HG03095 (cell line): ENCODE results near the gene NPBWR2.
"Not testable (repeated sequence)": the region's sequence is repeated elsewhere in the genome, so short reads cannot be mapped to it uniquely, and the experiment has no call there.

ENCODE experiments used
- ATAC-seq: cut with Tn5 transposase; IDR thresholded peaks from one replicate; pipeline ENCODE4 v1.9.1; 2021; ENCODE audit warnings: moderate library complexity; ENCODE audit not compliant: unreplicated experiment

NPBWR2 gene

GRCh38 chr20:64119681-64120341 is 12.4 kb upstream of the NPBWR2 start:
- ATAC-seq: no peak

DNA sequence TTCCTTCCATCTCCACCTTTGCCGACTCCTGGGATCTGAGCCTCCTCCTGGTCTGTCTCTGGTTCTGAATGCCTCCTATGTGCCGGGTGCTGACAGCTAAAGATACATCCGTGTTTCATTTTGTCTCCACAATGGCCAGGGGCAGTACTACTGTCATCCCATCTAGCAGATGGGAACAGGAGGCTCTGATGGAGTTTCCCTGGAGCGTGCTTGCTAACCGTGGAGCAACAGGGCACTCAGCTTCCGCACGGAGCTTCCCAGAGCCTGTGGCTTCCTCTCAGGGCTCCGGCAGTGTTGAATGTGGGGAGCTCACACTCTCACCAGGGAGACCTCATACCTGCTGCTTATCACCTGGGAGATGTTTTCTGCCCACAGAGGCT is 11.9 kb upstream of the NPBWR2 start:
- no peak for ATAC-seq

DNA sequence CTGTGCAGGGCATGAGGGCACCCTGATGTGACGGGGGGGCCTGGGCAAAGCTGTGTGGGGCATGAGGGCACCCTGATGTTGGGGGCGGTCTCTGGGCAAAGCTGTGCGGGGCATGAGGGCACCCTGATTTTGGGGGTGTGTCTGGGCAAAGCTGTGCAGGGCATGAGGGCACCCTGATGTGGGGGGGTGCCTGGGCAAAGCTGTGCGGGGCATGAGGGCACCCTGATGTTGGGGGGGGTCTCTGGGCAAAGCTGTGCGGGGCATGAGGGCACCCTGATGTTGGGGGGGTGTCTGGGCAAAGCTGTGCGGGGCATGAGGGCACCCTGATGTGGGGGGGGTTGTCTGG is 10.0 kb upstream of the NPBWR2 start:
- ATAC-seq: not testable (repeated sequence)

- ATAC-seq: no peak
Observed at GRCh38 chr20:64116541-64117431, 9.4 kb upstream of the NPBWR2 start.

DNA sequence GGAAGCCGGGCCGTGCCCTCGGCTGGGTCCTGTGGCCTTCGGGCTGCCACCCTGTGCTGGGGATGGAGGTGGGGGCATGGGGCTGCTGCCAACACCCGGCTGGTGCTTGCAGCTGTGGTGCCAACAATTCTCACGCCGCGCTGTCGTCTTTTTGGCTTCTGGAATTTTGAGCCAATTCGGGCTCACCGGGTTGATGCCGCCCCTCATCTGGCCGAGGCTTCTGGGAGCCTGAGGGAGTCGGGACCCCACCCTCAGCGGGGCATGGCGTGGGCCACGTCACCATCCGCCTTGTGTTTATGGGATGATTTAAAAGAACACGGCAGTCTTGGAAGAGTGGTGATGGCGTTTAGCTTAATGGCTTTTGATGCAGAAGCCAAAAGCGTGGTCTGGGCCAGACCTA is 8.7 kb upstream of the NPBWR2 start:
- ATAC-seq: no peak

DNA sequence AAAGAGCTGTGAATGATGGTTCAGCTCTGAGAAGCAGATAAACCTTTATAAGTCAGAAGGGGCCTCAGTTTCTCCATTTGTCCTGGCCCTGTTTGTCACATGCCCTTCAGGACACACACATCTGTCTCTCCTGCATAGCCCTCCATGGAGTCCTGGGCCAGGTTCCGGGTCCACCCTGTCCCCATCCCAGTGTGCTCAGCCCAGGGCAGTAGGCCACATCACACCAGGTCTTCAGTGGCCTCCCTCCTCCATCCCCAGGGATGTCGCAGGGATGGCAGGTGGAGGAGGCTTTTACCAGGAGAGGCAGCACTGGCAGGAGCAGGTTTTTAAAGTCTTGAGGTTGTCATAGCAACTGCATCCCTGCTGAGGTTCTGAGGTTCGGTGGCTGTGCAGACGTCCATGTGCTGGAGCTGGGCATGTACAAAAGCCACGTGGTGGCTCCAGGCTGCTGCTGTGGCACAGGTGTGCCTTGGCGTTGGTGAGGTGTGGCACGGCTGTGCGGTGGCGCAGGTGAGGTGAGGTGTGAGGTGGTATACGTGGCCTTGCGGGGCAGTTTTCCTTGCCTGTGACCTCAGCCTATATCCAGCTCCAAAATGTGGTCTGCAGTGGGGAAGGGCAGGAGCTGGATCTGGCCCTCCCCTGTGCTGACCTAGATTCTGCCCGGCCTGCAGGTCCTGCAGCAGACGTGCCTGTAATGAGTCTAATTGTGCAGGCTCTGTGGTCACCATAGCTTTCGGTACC is 8.0 kb upstream of the NPBWR2 start:
- no peak for ATAC-seq

DNA sequence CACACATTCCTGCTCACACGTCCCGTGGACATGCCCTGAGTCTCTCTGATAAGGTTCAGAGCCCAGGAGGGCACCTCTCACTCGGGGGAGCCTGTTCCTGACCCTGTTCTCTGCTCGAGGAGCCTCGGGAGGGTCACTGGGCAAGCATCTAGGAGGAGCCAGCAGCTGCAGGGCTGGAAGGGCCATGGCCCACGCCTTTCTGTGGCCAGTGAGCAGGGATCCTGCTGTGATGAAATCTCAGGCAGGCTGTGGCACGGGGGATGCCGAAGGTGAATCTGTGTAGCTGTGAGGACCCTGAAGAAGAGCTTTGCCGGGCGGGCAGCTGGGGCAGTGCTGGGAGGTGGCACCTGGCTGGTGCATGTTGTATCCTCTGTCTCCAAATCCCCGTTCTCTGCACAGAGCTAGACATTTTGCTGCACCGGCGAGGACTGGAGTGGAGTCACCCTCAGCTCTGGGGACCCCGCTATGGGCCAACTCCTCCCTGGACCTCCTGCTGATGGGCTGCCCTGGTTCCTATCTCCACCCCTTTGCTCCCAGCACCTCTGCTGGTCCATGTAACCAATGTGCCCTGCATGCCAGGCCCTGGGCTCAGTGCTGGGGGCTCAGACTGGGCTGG is 7.1 kb upstream of the NPBWR2 start:
- ATAC-seq: no peak

- no peak for ATAC-seq
Observed at GRCh38 chr20:64113796-64114355, 6.5 kb upstream of the NPBWR2 start.

DNA sequence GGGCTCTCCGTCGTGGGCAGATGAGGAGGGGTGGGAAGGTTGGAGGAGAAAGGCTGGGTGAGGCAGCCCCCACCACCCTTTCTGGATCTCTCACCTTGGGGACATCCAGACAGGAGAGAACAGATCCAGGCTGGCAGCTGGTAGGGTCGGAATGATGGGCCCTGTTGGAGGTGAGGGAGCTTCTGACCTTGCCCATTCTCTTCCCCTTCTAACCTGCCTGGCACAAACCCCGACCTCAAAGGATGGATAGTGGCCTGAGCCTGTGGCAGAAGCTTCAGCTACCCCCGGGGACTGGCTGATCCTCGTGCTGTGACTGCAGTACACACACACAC is 6.0 kb upstream of the NPBWR2 start:
- ATAC-seq: no peak

- ATAC-seq: no peak
Observed at GRCh38 chr20:64112691-64113443, 5.5 kb upstream of the NPBWR2 start.

- no peak for ATAC-seq
Observed at GRCh38 chr20:64111841-64112641, 4.7 kb upstream of the NPBWR2 start.

GRCh38 chr20:64110411-64111068 is 3.2 kb upstream of the NPBWR2 start:
- no peak for ATAC-seq

DNA sequence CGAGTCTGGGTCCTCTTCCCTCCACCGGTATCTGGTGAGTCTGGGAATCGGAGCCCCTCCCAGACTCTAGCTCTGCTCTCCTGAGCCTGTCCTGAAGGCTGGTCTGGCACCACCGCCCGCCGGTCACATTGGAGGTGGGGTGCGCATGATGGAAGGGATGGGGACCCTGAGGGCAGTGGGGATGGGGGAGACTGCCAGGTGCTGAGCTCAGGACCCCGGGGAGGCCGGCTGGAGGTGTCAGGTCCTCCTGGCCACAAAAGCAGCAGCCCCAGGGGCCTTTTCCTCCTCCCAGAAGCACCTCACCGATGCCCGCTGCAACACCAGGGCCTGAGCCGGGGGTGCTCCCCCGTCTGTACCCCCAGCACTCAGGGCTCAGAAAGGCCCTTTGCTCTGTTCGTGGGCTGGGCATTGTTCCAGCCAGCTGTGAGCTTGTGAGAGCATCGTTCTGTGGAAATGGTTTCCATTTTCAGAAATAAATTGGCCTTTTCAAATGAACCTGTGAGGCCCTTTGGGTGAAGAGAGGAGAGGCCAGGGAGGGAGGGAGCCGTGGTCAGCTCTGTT is 2.5 kb upstream of the NPBWR2 start:
- ATAC-seq: no peak

DNA sequence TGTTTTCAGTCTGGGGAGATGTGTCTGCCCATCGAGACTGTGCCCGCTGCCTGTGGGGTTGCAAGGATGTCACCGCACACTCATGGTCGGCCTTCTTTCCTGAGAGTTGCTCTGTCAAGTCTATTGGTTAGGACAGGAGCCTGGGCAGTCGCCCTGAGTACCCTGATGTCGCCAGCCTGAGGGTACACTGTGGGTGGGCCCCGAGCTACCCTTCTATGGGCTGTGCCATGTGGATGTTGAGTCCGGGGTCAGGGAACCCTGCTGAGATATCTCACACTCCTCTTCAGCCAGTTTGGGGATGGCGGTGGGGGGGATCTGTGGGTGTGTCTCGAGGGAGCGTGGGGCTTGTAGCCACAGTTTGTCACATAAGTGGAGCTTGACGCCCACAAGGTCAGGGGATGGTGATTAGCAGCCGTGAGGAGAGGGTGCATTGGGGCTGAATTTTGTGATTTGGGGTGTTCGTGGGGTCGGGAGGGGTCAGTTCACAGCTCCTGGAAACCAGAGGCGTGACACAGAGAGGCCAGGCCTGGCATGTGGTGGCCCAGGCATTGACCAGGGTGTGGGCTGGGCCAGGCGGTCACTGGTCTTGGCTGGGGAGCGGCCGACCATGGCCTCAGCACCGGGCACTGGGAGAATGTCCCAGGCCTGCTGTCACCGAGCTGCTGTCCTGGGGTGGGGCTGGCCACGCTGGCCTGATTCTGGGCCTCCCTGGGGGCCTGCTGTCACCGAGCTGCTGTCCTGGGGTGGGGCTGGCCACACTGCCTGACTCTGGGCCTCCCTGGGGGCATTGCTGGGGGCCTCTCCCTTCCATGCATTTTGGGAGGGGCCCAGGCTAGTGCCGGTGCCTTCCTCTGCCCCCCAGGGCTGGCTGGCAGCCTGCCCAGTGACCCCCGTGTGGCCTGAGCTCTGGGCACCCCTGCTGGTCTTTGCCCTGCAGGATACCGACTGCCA is 1.6 kb upstream of the NPBWR2 start:
- ATAC-seq: no peak

DNA sequence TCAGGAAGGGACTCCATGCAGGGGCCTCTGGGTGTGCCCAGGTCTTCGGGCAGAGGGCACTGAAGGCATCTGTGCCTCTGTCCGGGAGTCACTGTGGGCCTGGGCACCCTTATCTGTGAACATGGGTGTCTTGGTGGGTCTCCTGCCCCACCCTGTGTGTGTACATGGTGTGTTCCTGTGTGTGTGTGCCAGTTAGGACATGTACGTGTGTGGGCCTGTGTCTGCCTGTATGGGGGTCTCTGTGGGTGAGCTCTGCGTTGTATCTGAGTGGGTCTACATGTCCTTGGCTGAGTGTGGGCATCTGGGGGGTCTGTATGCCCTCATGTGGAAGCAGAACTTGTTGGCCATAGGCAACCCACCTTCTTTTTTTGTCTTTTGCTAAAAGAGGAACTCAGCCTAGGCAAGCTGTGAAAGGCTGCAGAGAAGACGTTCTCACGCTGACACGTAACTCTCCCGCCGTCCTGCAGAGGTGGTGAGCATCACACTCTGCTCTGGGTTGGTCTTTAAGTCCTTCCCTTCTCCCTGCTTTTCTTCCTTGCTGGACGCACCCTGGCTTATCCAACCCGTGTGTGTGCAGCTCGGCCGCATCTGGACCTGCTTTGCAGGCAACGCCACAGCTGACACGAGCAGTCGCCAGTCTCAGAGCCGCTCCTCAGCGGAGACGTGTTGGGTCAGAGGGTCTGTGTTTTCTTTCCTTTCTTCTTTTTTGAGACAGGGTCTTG is 532 bp upstream of the NPBWR2 start:
- ATAC-seq: no peak

GRCh38 chr20:64106435-64106961 is 867 bp downstream of the NPBWR2 start:
- no peak for ATAC-seq
